HAP-1 (cell line): ENCODE results near the gene TYW1.
"Not testable (repeated sequence)": the region's sequence is repeated elsewhere in the genome, so short reads cannot be mapped to it uniquely, and the experiment has no call there.

ENCODE experiments used
- DNase-seq, 2 experiments: peaks; one replicate each; pipeline ENCODE4 v3.0.0-alpha.2; 2016 to 2020; ENCODE audit warnings: low spot score in 2 of 2
- H3K27me3 ChIP-seq: fragments of 250-450 bp; sonication (Bioruptor Pico); 2 replicates; pipeline ENCODE4 v1.5.1; 2020; ENCODE audit warnings: low read depth, mild to moderate bottlenecking, moderate library complexity
- H3K36me3 ChIP-seq: fragments of 250-450 bp; sonication (Bioruptor Pico); replicated peaks from 2 replicates; pipeline ENCODE4 v1.5.1; 2020; ENCODE audit warnings: mild to moderate bottlenecking
- H3K4me1 ChIP-seq: fragments of 250-450 bp; sonication (Bioruptor Pico); 2 replicates; pipeline ENCODE4 v1.5.1; 2020; ENCODE audit warnings: mild to moderate bottlenecking
- H3K4me3 ChIP-seq: fragments of 250-450 bp; sonication (Bioruptor Pico); 2 replicates; pipeline ENCODE4 v1.5.1; 2020; ENCODE audit warnings: mild to moderate bottlenecking, moderate library complexity
- H3K9me3 ChIP-seq: fragments of 250-450 bp; sonication (Bioruptor Pico); 2 replicates; pipeline ENCODE4 v1.5.1; 2020; ENCODE audit warnings: mild to moderate bottlenecking, moderate library complexity
- in situ Hi-C: fragments of 300-500 bp; cut with MboI; formaldehyde crosslinking; loops from 3 replicates; pipeline ENCODE4 v1.14.3; 2020; ENCODE audit warnings: low sequenced_read_pairs, inconsistent platforms, mixed read lengths

The TYW1 gene

GRCh38 chr7:67223551-67223950, 226.9 kb downstream of the TYW1 start:
- in situ Hi-C loops, H3K4me1 ChIP-seq, DNase-seq, H3K9me3 ChIP-seq, H3K27me3 ChIP-seq, H3K4me3 ChIP-seq, H3K36me3 ChIP-seq: not testable (repeated sequence)

GRCh38 chr7:67226340-67226907, 229.8 kb downstream of the TYW1 start:
- H3K36me3 ChIP-seq, H3K27me3 ChIP-seq, H3K4me1 ChIP-seq, H3K4me3 ChIP-seq, H3K9me3 ChIP-seq, DNase-seq, in situ Hi-C loops: not testable (repeated sequence)

- H3K4me3 ChIP-seq, H3K4me1 ChIP-seq, DNase-seq, in situ Hi-C loops, H3K27me3 ChIP-seq, H3K36me3 ChIP-seq, H3K9me3 ChIP-seq: not testable (repeated sequence)
These were observed 230.3 kb downstream of the TYW1 start for GRCh38 chr7:67226967-67227366.

- DNase-seq, H3K4me1 ChIP-seq, H3K9me3 ChIP-seq, H3K36me3 ChIP-seq, H3K27me3 ChIP-seq, H3K4me3 ChIP-seq, in situ Hi-C loops: not testable (repeated sequence)
These were observed 232.4 kb downstream of the TYW1 start for GRCh38 chr7:67229018-67229417.

GRCh38 chr7:67230029-67230428, 233.4 kb downstream of the TYW1 start:
- DNase-seq, in situ Hi-C loops, H3K36me3 ChIP-seq, H3K9me3 ChIP-seq, H3K4me3 ChIP-seq, H3K4me1 ChIP-seq, H3K27me3 ChIP-seq: not testable (repeated sequence)

- H3K36me3 ChIP-seq, in situ Hi-C loops, H3K4me3 ChIP-seq, DNase-seq, H3K27me3 ChIP-seq, H3K9me3 ChIP-seq, H3K4me1 ChIP-seq: not testable (repeated sequence)
These were observed 236.9 kb downstream of the TYW1 start for GRCh38 chr7:67233506-67233905.

GRCh38 chr7:67236216-67236615, 239.6 kb downstream of the TYW1 start:
- H3K9me3 ChIP-seq, DNase-seq, H3K4me3 ChIP-seq, in situ Hi-C loops, H3K27me3 ChIP-seq, H3K36me3 ChIP-seq, H3K4me1 ChIP-seq: not testable (repeated sequence)

GRCh38 chr7:67242871-67243270, 246.2 kb downstream of the TYW1 start:
- in situ Hi-C loops, H3K27me3 ChIP-seq: not testable (repeated sequence)

GRCh38 chr7:67248364-67248763, 251.7 kb downstream of the TYW1 start:
- H3K36me3 ChIP-seq, H3K9me3 ChIP-seq, H3K4me3 ChIP-seq, DNase-seq, H3K4me1 ChIP-seq, H3K27me3 ChIP-seq, in situ Hi-C loops: not testable (repeated sequence)

More at GRCh38 chr7:67242871-67243270, 246.2 kb downstream of the TYW1 start:
- H3K4me1 ChIP-seq, H3K9me3 ChIP-seq, DNase-seq, H3K36me3 ChIP-seq, H3K4me3 ChIP-seq: not testable (repeated sequence)

- Histone ChIP-seq H3K27me3 (no peaks in the 10 kb centered on the region), H3K4me3 (no peak overlapping the region), H3K9me3 (peaks cover 7% of the 10 kb centered on the region), H3K36me3 (no peaks in the 10 kb centered on the region), H3K4me1 (no peaks in the 10 kb centered on the region)
- in situ Hi-C loops: loop anchor here (25.0 kb wide), 1 partner anchor 215 kb away; no protein-coding TSS in a partner anchor
- no peak for DNase-seq
These were observed 255.4 kb downstream of the TYW1 start for GRCh38 chr7:67251986-67252558.

GRCh38 chr7:67255076-67255475, 258.4 kb downstream of the TYW1 start:
- not testable (repeated sequence) for H3K9me3 ChIP-seq, DNase-seq, H3K27me3 ChIP-seq, H3K36me3 ChIP-seq, H3K4me1 ChIP-seq, H3K4me3 ChIP-seq
- in situ Hi-C loops: loop anchor here (25.0 kb wide), 1 partner anchor 218 kb away; no protein-coding TSS in a partner anchor

GRCh38 chr7:67257779-67258178, 261.1 kb downstream of the TYW1 start:
- H3K9me3 ChIP-seq, H3K27me3 ChIP-seq, H3K36me3 ChIP-seq, DNase-seq, H3K4me3 ChIP-seq, H3K4me1 ChIP-seq: not testable (repeated sequence)
- in situ Hi-C loops: loop anchor here (25.0 kb wide), 1 partner anchor 220 kb away; no protein-coding TSS in a partner anchor

- H3K9me3 ChIP-seq, H3K27me3 ChIP-seq, H3K4me1 ChIP-seq, H3K36me3 ChIP-seq, H3K4me3 ChIP-seq, DNase-seq: not testable (repeated sequence)
- in situ Hi-C loops: loop anchor here (25.0 kb wide), 1 partner anchor 222 kb away; no protein-coding TSS in a partner anchor
These were observed 262.7 kb downstream of the TYW1 start for GRCh38 chr7:67259363-67259762.

GRCh38 chr7:67260166-67260586, 263.5 kb downstream of the TYW1 start:
- H3K4me1 ChIP-seq, H3K4me3 ChIP-seq, DNase-seq, H3K27me3 ChIP-seq, H3K36me3 ChIP-seq, H3K9me3 ChIP-seq: not testable (repeated sequence)
- in situ Hi-C loops: loop anchor here (25.0 kb wide), 1 partner anchor 223 kb away; no protein-coding TSS in a partner anchor

- not testable (repeated sequence) for H3K9me3 ChIP-seq, H3K27me3 ChIP-seq, DNase-seq, H3K36me3 ChIP-seq, H3K4me1 ChIP-seq, H3K4me3 ChIP-seq
- in situ Hi-C loops: loop anchor here (25.0 kb wide), 1 partner anchor 227 kb away; no protein-coding TSS in a partner anchor
These were observed 267.4 kb downstream of the TYW1 start for GRCh38 chr7:67264000-67264399.
